HL-60 (cell line): ENCODE results near the gene FRAS1.

Experiments
- DNase-seq, 2 experiments: peaks; one replicate each; pipeline ENCODE4 v3.0.0-alpha.2; 2010 to 2020; ENCODE audit warnings: low read depth in 1 of 2, low spot score in 1 of 2
- H3K27ac ChIP-seq: fragments of 250-450 bp; sonication (Bioruptor Pico); replicated peaks from 2 replicates; pipeline ENCODE4 v1.5.1; 2020; ENCODE audit warnings: mild to moderate bottlenecking, moderate library complexity
- H3K27me3 ChIP-seq: fragments of 250-450 bp; sonication (Bioruptor Pico); 2 replicates; pipeline ENCODE4 v1.5.1; 2021; ENCODE audit warnings: mild to moderate bottlenecking, moderate library complexity; ENCODE audit not compliant: insufficient read depth, poor library complexity, severe bottlenecking
- H3K4me3 ChIP-seq: replicated peaks from 2 replicates; pipeline ENCODE4 v1.5.1; 2011; ENCODE audit warnings: mild to moderate bottlenecking, control low read depth, low read length; ENCODE audit not compliant: insufficient read depth
- CTCF ChIP-seq: IDR thresholded peaks from one replicate; pipeline ENCODE4 v1.5.1; 2011; ENCODE audit warnings: low read length, control low read depth, inconsistent platforms; ENCODE audit not compliant: insufficient read depth
- GABPA ChIP-seq: IDR thresholded peaks from 2 replicates; pipeline ENCODE4 v1.6.1; 2012; ENCODE audit warnings: low read depth
- POLR2AphosphoS5 ChIP-seq: IDR thresholded peaks from 2 replicates; pipeline ENCODE4 v1.6.1; 2012; ENCODE audit warnings: low read depth
- REST ChIP-seq: IDR thresholded peaks from 2 replicates; pipeline ENCODE4 v1.6.1; 2012; ENCODE audit warnings: low read depth; ENCODE audit not compliant: insufficient replicate concordance
- SPI1 ChIP-seq: IDR thresholded peaks from 2 replicates; pipeline ENCODE4 v1.6.1; 2012; ENCODE audit warnings: low read depth, mild to moderate bottlenecking, borderline replicate concordance

The FRAS1 gene

GRCh38 chr4:78227411-78228057 lies 170.4 kb downstream of the FRAS1 start:
- Histone ChIP-seq H3K4me3 (no peak overlapping the region), H3K27ac (no peak overlapping the region), H3K27me3 (no peaks in the 10 kb centered on the region)
- no peak for DNase-seq
- TF ChIP-seq POLR2AphosphoS5: no peak
- no peak for TF ChIP-seq REST
- no peak for TF ChIP-seq CTCF
- TF ChIP-seq SPI1: no peak
- TF ChIP-seq GABPA: no peak

- H3K27ac ChIP-seq: no peak overlapping the region
- no peaks in the 10 kb centered on the region for H3K27me3 ChIP-seq
- DNase-seq: no peak
- TF ChIP-seq GABPA: no peak
- no peak for TF ChIP-seq REST
- TF ChIP-seq CTCF: no peak
- no peak for TF ChIP-seq POLR2AphosphoS5
- no peak for TF ChIP-seq SPI1
- H3K4me3 ChIP-seq: no peak overlapping the region
These were observed 178.7 kb downstream of the FRAS1 start for GRCh38 chr4:78235800-78236199.

- no peak for DNase-seq
- Histone ChIP-seq H3K27ac (no peak overlapping the region), H3K27me3 (no peaks in the 10 kb centered on the region), H3K4me3 (no peak overlapping the region)
- TF ChIP-seq REST: no peak
- TF ChIP-seq GABPA: no peak
- no peak for TF ChIP-seq POLR2AphosphoS5
These were observed 180.2 kb downstream of the FRAS1 start for GRCh38 chr4:78237360-78237759.
